HepG2 (cell line): ENCODE results near the gene NPB. TPM values are rescaled to one million over a fixed set of nuclear protein-coding genes. Genes with fewer than 3 reads are reported as not detected.

ENCODE experiments used
- ATRX ChIP-seq: sonication (generic); formaldehyde crosslinking; IDR thresholded peaks from 2 replicates; pipeline ENCODE4 v1.4.0; 2020; ENCODE audit warnings: missing genetic modification reagents, borderline replicate concordance
- BRCA1 ChIP-seq: sonication (generic); formaldehyde crosslinking; IDR thresholded peaks from 2 replicates; pipeline ENCODE4 v1.4.0; 2020; ENCODE audit warnings: missing genetic modification reagents
- CENPT ChIP-seq: sonication (generic); formaldehyde crosslinking; IDR thresholded peaks from 2 replicates; pipeline ENCODE4 v1.8.0; 2022; ENCODE audit warnings: low read depth, mild to moderate bottlenecking, moderate library complexity, missing genetic modification reagents
- HES4 ChIP-seq: sonication (generic); formaldehyde crosslinking; IDR thresholded peaks from 2 replicates; pipeline ENCODE4 v1.9.0; 2021; ENCODE audit warnings: mild to moderate bottlenecking, missing genetic modification reagents, borderline replicate concordance
- HNRNPL ChIP-seq: fragments of 200-400 bp; formaldehyde crosslinking; IDR thresholded peaks from 2 replicates; pipeline ENCODE4 v1.6.1; 2017; ENCODE audit warnings: mild to moderate bottlenecking, low read depth, low read length
- KMT2B ChIP-seq: IDR thresholded peaks from 2 replicates; pipeline ENCODE4 v1.6.1; 2016; ENCODE audit warnings: missing genetic modification reagents, missing compliant biosample characterization
- MAZ ChIP-seq, 2 experiments: sonication (generic) in 1 of 2; formaldehyde crosslinking in 1 of 2; IDR thresholded peaks; 2 replicates each; pipeline versions ENCODE4 v1.5.0 to v1.6.1; 2012 to 2020; ENCODE audit warnings: low read depth in 2 of 2, mild to moderate bottlenecking in 2 of 2, borderline replicate concordance in 1 of 2, improper control_type of control experiment in 1 of 2, low read length in 1 of 2, missing genetic modification reagents in 1 of 2, moderate library complexity in 1 of 2
- NFE2L1 ChIP-seq: sonication (generic); formaldehyde crosslinking; IDR thresholded peaks from 2 replicates; pipeline ENCODE4 v1.4.0; 2020; ENCODE audit warnings: missing genetic modification reagents, mild to moderate bottlenecking, borderline replicate concordance
- ZNF10 ChIP-seq: sonication (generic); formaldehyde crosslinking; IDR thresholded peaks from 2 replicates; pipeline ENCODE4 v1.4.0; 2020; ENCODE audit warnings: mild to moderate bottlenecking, low read depth, missing genetic modification reagents, borderline replicate concordance
- ZNF263 ChIP-seq: sonication (generic); formaldehyde crosslinking; IDR thresholded peaks from 2 replicates; pipeline ENCODE4 v1.4.0; 2020; ENCODE audit warnings: missing genetic modification reagents
- ZNF274 ChIP-seq: sonication (generic); formaldehyde crosslinking; IDR thresholded peaks from 2 replicates; pipeline ENCODE4 v1.5.1; 2020; ENCODE audit warnings: mild to moderate bottlenecking, missing genetic modification reagents
- ZNF350 ChIP-seq: sonication (generic); formaldehyde crosslinking; IDR thresholded peaks from 2 replicates; pipeline ENCODE4 v1.4.0; 2020; ENCODE audit warnings: mild to moderate bottlenecking, low read depth, missing genetic modification reagents, borderline replicate concordance
- ZNF614 ChIP-seq: IDR thresholded peaks from 2 replicates; pipeline ENCODE4 v1.6.1; 2018; ENCODE audit warnings: missing biosample characterization, missing genetic modification reagents, inconsistent platforms, borderline replicate concordance
- ZSCAN21 ChIP-seq: sonication (generic); formaldehyde crosslinking; IDR thresholded peaks from 2 replicates; pipeline ENCODE4 v1.8.0; 2022; ENCODE audit warnings: mild to moderate bottlenecking, missing genetic modification reagents, moderate library complexity, borderline replicate concordance
- ZSCAN9 ChIP-seq: IDR thresholded peaks from 2 replicates; pipeline ENCODE4 v1.6.1; 2016; ENCODE audit warnings: borderline replicate concordance
- polyA plus RNA-seq, 8 experiments: library from polyadenylated mRNA; depleted of rRNA in 3 of 8; stranded (reverse) in 7 of 8; unstranded in 1 of 8; fragments of >200 nt; fragmentation: Illumina TruSeq in 4 of 8; extraction: Trizol in 4 of 8; gene quantifications; 2 replicates each; pipeline versions ENCODE4 v1.2.1 to v1.2.3, GENCODE V29; 2011 to 2016; ENCODE audit warnings: low read depth in 4 of 8, missing spikeins in 1 of 8, mixed read lengths in 1 of 8; ENCODE audit not compliant: insufficient read depth in 1 of 8
- total RNA-seq, 5 experiments: library from RNA; depleted of rRNA; stranded (reverse); fragments of >200 nt; fragmentation: Illumina TruSeq; extraction: Trizol; gene quantifications; 2 replicates each; pipeline ENCODE4 v1.2.3, GENCODE V29; 2016; ENCODE audit warnings: low read depth in 1 of 5
- TF ChIP-seq, protein P1 (sequence below): IDR thresholded peaks from 2 replicates; pipeline ENCODE4 v1.6.1; 2016
- TF ChIP-seq, protein P2 (sequence below): sonication (generic); formaldehyde crosslinking; IDR thresholded peaks from 2 replicates; pipeline ENCODE4 v1.4.0; 2020; ENCODE audit warnings: missing genetic modification reagents, borderline replicate concordance
- TF ChIP-seq, protein P3 (sequence below): sonication (generic); formaldehyde crosslinking; IDR thresholded peaks from 2 replicates; pipeline ENCODE4 v1.4.0; 2020; ENCODE audit warnings: missing genetic modification reagents, borderline replicate concordance
- TF ChIP-seq, protein P4 (sequence below): sonication (generic); formaldehyde crosslinking; IDR thresholded peaks from 2 replicates; pipeline ENCODE4 v1.4.0; 2020; ENCODE audit warnings: mild to moderate bottlenecking, missing genetic modification reagents

The NPB gene
- total and polyA plus RNA-seq, 2 of the 13 experiments (the other 11 are each of a cell fraction or from before 2014, with no cell fraction given) = 0.11 to 0.93 TPM

DNA sequence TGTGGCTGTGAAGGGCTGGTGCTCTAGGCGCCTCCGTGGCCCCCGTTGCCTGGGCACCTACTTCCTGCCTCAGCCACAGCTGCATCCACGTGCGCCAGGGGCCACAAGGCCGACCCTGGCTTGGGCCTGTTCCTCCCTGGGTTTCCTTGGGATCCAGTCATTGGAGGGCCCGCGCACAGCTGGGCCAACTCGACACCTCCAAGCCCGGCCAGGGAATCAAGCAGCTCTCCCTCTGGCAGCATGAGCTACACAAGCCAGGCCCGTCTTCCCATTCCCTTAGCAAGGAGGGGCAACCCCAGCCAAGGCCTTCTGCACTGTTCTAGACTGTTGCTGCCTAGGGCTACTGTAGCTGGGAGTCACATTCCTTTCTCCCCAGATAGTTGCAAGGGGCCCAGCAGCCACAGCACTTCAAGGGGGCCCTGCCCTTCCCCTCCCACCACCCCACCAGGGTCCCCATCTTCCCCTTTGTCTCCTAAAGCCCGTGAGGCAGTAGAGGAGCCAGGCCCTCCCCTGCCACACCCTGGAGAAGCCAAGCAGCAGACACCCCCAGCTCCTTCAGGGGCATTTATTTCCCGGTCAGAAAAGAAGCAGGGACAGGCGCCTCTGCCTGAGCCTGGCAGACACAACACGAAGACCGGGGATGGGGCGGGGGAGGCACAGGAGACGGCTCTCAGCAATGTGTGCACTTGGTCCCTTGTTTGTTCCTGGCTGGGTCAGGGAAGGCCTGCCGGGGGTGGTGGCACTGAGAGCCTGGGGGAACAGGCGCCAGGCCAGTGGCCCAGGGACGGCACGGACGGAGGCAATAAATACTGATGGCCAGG, 34.7 kb upstream of the NPB start (continued):
- no peak; the same call in 1 of the 2 replicates for TF ChIP-seq NFE2L1 (CRISPR knock-in tag)
- TF ChIP-seq KMT2B (CRISPR knock-in tag) = no peak
- no peak; the same call in 1 of the 2 replicates for TF ChIP-seq ZNF274 (CRISPR knock-in tag)
- TF ChIP-seq, protein P1, sequence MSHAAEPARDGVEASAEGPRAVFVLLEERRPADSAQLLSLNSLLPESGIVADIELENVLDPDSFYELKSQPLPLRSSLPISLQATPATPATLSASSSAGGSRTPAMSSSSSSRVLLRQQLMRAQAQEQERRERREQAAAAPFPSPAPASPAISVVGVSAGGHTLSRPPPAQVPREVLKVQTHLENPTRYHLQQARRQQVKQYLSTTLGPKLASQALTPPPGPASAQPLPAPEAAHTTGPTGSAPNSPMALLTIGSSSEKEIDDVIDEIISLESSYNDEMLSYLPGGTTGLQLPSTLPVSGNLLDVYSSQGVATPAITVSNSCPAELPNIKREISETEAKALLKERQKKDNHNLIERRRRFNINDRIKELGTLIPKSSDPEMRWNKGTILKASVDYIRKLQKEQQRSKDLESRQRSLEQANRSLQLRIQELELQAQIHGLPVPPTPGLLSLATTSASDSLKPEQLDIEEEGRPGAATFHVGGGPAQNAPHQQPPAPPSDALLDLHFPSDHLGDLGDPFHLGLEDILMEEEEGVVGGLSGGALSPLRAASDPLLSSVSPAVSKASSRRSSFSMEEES (CRISPR knock-in tag) = 0 out of 2 replicates have a peak, but pooled peaks have one; percentile 21
- no peak for TF ChIP-seq ZNF350
- TF ChIP-seq, protein P2, sequence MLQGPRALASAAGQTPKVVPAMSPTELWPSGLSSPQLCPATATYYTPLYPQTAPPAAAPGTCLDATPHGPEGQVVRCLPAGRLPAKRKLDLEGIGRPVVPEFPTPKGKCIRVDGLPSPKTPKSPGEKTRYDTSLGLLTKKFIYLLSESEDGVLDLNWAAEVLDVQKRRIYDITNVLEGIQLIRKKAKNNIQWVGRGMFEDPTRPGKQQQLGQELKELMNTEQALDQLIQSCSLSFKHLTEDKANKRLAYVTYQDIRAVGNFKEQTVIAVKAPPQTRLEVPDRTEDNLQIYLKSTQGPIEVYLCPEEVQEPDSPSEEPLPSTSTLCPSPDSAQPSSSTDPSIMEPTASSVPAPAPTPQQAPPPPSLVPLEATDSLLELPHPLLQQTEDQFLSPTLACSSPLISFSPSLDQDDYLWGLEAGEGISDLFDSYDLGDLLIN = no peak
- no peak for TF ChIP-seq ZNF614 (CRISPR knock-in tag)
- TF ChIP-seq, protein P3, sequence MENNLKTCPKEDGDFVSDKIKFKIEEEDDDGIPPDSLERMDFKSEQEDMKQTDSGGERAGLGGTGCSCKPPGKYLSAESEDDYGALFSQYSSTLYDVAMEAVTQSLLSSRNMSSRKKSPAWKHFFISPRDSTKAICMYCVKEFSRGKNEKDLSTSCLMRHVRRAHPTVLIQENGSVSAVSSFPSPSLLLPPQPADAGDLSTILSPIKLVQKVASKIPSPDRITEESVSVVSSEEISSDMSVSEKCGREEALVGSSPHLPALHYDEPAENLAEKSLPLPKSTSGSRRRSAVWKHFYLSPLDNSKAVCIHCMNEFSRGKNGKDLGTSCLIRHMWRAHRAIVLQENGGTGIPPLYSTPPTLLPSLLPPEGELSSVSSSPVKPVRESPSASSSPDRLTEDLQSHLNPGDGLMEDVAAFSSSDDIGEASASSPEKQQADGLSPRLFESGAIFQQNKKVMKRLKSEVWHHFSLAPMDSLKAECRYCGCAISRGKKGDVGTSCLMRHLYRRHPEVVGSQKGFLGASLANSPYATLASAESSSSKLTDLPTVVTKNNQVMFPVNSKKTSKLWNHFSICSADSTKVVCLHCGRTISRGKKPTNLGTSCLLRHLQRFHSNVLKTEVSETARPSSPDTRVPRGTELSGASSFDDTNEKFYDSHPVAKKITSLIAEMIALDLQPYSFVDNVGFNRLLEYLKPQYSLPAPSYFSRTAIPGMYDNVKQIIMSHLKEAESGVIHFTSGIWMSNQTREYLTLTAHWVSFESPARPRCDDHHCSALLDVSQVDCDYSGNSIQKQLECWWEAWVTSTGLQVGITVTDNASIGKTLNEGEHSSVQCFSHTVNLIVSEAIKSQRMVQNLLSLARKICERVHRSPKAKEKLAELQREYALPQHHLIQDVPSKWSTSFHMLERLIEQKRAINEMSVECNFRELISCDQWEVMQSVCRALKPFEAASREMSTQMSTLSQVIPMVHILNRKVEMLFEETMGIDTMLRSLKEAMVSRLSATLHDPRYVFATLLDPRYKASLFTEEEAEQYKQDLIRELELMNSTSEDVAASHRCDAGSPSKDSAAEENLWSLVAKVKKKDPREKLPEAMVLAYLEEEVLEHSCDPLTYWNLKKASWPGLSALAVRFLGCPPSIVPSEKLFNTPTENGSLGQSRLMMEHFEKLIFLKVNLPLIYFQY = no peak
- TF ChIP-seq, protein P4, sequence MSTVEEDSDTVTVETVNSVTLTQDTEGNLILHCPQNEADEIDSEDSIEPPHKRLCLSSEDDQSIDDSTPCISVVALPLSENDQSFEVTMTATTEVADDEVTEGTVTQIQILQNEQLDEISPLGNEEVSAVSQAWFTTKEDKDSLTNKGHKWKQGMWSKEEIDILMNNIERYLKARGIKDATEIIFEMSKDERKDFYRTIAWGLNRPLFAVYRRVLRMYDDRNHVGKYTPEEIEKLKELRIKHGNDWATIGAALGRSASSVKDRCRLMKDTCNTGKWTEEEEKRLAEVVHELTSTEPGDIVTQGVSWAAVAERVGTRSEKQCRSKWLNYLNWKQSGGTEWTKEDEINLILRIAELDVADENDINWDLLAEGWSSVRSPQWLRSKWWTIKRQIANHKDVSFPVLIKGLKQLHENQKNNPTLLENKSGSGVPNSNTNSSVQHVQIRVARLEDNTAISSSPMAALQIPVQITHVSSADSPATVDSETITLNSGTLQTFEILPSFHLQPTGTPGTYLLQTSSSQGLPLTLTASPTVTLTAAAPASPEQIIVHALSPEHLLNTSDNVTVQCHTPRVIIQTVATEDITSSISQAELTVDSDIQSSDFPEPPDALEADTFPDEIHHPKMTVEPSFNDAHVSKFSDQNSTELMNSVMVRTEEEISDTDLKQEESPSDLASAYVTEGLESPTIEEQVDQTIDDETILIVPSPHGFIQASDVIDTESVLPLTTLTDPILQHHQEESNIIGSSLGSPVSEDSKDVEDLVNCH (CRISPR knock-in tag) = peak; percentile 83; the same call in 1 of the 2 replicates
- TF ChIP-seq CENPT (CRISPR knock-in tag) = peak; percentile 49; the same call in 1 of the 2 replicates
- TF ChIP-seq ZNF10 (CRISPR knock-in tag) = no peak
- peak; percentile 16; the same call in 1 of the 2 replicates for TF ChIP-seq ZNF263 (CRISPR knock-in tag)
- no peak for TF ChIP-seq BRCA1 (CRISPR knock-in tag)
- TF ChIP-seq MAZ (IDR thresholded peaks at IDR 0.05; ENCODE audit: borderline replicate concordance, low read depth, low read length) = no peak
- peak; percentile 47; the same call in 1 of the 2 replicates for TF ChIP-seq MAZ (CRISPR knock-in tag; IDR thresholded peaks at IDR 0.05; ENCODE audit: low read depth)
- TF ChIP-seq HNRNPL = peak; percentile 94
- peak; percentile 94 for TF ChIP-seq ZSCAN21
- peak; percentile 52; the same call in 1 of the 2 replicates for TF ChIP-seq HES4 (CRISPR knock-in tag)
- peak; percentile 14; the same call in 1 of the 2 replicates for TF ChIP-seq ZSCAN9 (CRISPR knock-in tag)
- TF ChIP-seq ATRX = no peak
